Stimulated activated CD4-positive, alpha-beta T cell treated with anti-CD3 and anti-CD28 coated beads, Interleukin-4, amount 100 ng/mL, for 48 hours (primary cell): ENCODE measurements around the gene PRPF6.

ENCODE experiments used
- DNase-seq, 2 donors: peaks; one replicate each; pipeline ENCODE4 v3.0.0-alpha.2; 2020; ENCODE audit warnings: low read depth in 2 of 2

Gene PRPF6

DNA sequence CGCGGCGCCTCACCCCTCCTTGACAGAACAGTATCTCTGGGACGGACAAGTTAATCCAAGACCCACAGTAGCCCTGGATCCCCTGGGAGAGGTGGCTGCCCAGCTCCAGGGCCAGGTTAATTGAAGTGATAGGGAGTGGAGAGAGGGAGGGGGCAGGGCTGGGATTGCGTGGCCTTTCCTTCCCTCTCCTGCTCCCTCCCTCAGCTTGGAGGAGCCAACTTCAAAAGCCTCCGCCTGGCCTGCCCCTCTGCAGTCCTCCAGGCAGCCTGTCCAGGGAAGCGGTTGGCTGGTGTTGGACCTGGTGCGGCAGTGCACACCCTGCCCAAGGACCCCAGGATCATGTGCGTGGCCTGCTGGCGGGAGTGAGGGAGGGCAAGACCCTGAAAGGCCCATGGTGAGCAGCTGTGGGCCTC lies 55.0 kb downstream of the PRPF6 start, which contains the start of gene C20orf204:
Gene C20orf204, plus strand, starts transcription at position 250 of the 413 bp plus-strand sequence. Its CDS starts 142 bp downstream, at position 392.
- no peak for DNase-seq

DNA sequence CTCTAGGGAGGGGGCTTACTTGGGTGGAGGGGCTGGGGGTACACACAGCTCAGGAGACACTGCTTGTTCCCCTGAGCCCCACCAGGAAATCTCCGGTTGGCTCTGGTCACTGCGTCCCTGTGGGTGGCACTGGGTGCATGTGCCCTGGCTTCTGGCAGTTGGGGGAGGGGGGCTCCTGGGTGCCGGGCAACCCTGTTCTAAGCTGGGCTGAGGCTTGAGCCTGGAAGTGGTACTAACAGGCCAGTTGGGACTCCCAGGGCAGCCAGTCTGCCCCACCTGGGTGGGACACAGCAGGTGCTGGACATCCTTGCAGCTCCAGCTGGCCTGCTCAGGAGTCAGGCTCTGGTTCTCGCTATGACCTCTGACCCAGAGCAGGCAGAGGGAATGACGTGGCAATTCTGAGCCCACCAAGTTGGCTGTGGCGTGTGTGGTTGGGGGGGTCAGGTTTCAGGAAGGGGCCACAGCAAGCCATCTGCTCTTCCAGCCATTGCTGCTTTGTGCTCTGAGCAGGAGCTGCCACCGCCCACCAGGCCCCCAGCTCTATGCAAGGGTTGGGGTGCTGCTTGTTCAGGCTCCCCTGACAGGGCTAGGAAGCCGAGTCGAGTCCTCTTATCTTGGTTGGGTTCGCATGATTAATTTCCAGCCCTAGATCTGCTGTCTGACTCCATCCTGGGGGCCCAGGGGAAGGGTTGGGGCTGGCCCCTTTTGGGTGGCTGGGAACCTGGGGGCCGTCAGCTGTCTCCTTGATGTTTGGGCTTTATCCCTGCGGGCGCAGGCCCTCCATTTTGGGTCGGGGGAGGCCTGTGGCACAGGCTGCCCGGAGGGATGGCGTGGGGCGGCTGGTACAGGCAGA lies 55.6 kb downstream of the PRPF6 start:
- no peak for DNase-seq

DNA sequence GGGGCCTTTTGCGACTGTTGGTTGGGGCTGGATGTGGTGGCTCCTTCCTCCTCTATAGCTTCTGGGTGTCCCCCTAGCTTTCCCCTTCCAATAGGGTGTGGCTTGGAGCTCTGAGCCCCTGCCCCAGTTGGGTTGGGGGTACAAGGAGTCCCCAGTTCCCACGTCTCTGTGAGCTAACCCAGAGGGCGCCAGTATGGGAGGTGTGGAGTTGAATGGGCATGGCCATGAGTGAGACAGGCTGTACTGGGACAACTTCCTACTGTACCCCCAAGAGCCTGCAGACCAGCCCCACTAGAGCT lies 56.2 kb downstream of the PRPF6 start:
- DNase-seq = no peak

DNA sequence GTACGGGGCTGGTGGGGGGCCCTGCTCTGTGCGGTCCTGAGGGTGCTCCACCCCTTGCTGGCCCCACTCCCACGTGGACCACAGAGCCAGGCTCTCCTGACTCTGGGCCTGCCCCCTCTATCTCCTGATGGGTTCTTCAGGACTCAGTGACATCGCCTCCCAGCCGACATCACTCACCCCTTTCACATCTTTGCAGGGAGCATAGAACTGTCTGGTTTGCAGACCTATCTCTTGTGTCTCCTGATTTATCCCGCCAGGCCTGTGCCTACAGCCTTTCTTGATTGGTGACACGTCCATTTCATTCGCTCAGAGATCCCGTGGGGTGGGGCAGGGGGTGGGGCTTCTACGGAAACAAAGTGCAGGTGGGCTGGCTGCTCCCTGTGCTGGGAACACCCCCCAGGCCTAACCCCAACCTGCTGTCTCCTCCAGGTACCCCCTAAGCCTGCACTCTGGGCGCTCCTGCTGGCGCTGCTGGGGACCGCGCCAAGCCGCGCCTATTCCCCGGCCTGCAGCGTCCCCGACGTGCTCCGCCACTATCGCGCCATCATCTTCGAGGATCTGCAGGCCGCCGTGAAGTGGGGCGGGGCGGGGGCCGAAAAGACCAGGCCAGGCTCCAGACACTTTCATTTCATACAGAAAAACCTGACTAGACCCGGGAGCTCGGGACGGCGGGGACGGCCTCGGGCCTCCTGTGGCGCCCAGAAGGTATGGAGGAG lies 56.7 kb downstream of the PRPF6 start:
- no peak for DNase-seq

DNA sequence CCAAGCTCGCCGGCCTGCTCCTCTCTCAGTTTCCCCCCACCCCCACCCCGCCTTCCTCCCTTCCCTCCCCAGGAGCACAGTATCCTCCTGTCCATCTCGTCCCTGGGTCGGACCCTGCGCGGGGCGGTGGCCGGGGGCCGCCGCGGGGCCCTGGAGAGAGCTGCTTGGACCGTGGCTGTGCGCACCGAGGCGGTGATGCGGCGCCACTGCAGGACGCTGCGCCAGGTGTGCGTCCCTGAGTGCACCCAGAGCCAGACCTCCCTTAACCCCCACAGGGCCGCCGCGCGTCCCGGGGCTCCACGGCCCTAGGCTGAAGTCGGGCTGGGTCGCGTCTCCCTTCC lies 57.3 kb downstream of the PRPF6 start:
- DNase-seq = no peak

DNA sequence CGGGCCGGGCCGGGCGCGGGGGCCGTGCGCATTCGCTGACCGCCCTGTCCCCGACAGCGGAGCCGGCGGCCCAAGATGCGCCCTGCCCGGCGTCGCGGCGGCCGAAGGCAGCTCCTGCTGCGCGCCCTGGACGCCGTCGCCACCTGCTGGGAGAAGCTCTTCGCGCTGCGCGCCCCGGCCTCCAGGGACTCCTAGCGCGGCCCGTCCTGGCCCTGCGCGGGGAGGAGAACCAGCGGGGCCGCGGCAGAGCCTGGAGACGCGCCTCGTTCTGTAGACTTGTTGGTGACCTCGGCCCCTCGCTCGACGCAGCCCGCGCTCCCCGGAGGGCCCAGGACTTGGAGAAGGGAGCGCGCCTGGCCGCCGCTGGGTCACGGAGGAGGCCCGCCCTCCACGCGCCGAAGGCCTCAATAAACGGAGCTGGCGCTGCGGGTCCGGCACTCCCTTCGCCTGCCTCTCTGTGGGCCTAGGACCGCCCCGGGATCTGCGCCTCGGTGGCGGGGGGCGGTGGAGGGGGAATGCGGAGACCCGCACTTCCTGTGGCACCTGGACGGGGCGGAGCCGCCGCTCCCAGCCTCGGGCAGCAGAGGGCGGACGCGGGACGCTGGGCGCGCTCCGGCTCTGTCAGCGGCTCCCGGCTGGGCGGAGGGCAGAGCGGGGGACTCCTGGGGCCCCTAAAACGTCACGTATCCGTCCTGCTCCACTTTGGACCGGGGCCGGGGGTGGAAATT lies 57.8 kb downstream of the PRPF6 start:
- peak; percentile 71 for DNase-seq

DNA sequence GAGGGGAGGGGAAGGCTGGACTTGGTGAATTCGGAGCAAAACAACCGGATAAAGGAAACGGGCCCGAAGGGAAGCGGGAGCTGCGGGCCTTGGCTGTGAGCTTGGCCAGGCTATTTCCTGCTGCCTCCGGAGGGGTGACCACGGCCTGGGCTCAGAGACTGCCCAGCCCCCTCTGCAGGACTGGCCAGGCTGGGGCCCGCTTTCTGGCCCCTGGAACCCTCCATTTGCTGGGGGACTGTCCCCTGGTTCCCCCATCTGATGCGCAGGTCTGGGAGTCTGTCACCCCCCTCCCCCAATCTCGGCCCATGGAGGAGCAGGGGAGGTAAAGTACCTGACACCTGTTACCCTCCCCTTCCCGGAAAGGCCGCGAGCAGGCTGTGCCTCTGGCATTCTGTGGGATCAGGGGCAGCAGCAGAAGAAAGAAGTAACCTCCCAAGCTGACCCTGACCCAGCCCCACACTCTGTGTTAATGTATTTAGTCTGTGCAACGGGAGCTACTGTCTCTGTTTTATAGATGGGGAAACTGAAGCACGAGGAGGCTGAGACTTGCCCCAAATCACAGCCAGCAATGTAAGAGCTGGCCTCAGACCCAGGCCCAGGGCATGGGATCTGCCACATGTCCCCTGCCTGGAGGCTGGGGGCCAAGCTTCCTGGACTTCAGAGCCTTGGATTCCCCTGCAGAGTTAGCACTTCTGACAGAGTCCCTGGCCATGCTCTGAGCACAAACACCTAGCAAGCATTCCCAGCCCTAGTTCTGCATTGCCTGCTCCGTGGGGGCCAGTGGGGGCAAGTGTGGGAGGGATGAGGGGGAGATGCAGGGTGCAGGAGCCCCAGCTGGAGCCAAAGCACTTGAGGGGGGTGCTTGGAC lies 58.6 kb downstream of the PRPF6 start:
- DNase-seq = no peak

DNA sequence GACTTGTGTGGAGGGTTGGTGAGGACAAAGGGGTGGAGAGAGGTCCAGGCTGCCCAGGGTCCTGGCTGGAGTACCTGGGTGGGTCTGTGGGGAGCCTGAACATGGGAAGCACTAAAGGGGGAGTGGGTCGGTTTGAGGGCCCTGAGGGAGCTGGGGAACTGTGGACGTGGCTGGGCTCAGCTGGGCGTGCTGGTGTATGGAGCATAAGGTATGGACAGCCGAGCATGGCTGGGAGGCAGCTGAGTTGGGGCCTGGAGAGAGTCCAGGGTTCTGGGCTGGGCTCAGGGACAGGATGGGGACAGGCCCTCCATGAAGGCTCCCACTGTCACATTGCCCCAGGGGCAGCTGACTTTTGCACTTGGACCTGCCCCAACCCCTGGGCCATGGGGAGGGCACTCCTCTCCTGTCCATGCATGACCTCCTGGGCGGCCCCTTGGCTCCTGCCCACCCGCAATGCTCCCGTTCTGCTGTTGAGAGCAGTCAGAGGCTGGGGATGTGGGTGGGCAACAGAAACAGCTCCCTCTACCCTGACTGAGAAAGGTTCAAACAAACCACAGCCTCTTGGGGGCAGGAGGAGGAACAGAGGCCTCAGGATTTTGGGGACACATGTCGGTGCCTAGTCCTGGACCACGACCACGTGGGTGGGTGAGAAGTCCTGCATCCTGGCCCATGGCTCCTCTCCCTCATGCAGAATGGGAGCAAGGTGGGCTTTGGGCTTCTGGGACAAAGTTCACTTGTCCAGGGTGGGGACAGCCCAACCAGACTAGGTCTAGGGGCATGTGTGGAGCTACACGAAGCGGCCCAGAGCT lies 59.5 kb downstream of the PRPF6 start:
- no peak for DNase-seq

DNA sequence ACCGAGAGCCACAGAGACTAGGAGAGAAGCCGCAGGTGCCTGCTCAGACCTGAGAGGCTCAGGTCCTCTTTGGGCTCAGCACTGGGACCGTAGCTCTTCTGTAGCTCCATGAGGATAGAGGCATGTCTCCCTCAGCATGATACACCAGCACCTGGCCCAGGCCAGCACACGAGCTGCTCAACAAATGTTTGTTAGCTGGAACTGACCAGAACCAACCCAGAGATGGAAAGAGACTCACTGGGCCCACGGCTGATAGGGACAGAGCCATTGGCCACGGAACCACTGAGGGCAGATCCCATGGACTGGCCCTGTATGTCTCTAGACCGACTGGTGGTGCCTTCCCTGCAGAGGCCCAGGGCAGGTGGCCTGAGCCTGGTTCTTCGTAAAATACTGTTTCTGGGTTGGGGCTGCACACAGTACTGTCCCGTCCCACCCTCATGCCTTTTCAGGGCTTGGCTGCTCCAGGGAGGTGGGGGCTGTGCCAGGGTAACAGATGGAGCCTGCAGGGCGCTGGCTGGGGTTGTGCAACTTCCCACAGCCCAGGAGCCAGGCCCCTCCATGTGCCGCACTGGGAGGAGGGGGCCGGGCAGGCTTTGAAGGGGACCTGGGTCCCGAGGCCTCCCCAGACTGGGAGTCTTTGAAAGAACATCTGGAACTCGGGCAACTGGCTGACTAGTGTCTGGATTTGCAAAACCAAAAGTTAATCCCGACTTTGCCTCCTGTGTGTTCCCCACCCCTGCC lies 60.3 kb downstream of the PRPF6 start:
- no peak for DNase-seq

DNA sequence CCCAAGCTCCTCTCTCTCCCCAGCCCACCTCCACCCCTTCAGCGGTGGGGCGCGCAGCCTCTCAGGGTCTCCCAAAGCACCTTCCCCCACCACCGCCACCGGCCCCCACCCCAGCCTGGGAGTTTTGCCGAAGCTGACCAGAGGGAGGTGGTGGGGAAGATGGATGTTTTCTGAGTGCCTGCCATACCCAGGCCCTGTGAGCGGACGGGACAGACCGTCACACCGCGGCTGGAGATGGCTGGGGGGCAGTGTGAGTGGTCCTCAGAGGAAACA lies 60.8 kb downstream of the PRPF6 start:
- DNase-seq = no peak

DNA sequence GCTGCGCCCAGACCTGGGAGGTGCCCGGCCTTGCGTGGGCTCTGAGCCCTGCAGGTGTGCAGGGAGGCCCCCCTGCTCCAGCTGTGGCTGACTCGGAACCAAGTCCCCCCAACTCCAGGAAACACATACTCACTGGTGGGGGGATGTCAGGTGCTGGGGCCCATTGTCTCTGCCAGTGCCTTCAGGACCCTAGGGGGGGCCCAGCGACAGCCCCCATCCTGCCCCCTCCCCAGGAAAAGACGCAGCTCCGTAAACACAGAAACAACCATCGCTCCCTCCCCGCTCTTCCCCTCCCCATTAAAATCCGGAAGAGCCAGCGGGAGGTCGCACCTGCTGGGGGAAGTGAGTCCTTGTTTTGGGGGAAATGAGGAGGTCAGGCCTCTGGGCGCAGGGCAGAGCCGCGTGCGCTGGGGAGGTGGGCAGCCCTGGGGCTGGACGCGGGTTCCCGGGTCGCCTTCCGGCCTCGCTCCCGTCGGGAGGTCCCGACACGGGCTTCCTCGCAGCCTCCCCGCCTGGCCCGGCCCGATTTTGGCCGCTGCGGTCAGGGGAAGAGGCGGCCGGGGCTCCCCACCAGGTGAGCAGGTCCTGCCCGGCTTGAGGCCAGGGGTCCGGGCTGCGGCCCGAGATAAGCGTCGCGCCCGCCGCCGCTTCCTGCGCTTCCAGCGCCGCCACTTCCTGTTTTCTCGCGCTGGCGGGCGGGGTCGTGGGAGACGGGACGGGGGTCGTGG lies 61.3 kb downstream of the PRPF6 start:
- DNase-seq = no peak

DNA sequence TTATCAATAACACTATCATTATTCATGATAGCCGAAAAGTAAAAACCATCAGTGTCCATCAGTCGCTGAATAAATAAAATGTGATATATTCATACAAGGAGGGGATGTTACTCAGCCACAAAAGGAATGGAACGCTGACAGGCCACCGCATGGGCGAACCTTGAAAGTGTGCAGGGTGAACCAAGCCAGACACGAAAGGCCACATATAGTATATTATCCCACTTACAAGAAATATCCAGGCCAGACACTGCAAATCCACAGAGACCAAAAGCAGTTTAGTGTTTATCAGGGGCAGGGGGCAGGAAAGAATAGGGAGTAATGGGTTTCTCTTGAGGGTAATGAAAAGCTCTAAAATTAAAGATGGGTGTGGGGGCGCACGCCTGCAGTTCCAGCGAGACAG lies 62.8 kb downstream of the PRPF6 start:
- DNase-seq = no peak

DNA sequence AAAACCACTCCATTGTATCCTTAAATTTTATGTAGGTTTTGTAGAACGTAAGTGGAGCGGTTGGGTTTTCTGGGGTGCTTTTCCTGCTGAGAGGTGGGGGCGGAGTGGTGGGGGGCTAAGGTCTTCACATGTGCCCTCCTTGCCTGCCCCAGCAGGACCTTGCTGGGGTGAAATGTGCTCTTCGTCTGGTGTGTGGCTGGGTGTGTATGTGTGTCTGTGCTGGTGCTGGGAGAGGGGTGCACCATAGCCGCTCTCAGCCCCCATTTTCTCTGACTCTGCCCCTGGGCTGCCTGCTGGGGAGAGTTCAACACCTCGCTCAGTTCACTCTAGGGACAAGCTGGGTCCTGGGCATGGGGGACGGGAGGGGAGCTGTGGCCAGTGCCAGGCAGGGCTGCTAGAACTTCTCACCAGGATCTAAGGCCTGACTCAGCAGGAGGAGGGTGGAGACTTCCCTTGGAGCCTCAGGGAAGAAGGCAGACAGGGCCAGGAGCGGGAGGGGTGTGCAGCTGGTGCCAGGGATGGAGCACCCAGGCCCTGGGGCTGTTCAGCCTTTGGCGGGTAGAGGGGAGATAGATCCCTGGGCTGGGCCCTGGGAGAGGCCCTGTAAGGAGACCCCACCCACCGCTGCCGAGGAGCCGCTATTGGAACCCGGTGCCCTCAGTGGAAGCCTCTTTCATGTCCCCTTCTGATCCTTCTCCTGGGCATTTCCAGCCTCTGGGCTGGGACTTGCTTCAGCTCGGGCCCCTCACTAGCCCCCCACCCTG lies 63.7 kb downstream of the PRPF6 start:
- no peak for DNase-seq

DNA sequence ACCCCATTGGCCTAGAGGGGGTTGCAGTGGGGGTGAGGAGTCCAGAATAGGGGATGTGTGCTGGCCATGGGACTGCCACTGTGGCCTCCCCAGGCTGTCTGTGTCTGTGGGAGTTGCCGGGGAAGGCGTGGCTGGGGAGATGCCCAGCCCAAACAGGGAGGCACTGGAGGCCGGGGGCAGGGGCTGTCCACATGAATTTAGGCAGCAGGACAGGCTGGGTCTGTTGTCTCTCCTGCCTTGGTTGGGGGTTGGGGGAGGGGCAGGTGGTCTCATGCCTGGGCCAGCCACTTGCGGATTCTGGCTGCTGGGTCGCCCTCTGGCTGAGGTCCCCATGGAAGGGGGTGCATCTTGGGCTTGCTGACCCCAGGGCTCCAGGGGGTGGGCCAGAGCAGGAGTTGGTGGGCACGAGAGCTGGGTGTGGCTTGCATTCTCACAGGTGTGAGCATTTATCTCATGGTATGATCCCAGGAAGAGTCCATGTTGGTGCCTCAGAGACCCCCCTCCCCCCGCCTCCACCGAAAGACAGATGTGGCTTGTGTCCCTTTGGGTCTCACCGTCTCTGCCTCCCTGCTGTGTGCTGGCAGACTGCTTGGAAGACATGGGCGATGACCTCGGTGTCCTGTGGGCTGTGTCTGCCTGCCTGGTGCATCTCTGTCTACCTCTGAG lies 64.5 kb downstream of the PRPF6 start:
- no peak for DNase-seq

DNA sequence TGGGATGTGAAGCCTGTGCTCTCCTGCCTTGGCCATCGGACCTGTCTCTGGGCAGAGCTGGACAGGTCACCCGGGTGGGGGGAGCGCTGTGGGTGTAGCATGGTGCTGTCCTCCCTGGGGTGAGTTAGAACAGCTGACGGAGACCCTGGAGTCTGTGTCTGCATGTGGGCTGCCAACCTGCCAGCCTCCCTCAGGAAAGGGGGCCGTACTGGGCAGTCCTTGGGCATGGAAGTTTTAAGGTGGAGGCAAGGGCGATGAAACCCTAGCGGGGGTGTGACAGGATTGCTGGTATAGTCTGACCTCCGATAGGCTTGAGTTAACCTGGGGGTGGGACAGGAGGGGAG lies 66.1 kb downstream of the PRPF6 start:
- no peak for DNase-seq

DNA sequence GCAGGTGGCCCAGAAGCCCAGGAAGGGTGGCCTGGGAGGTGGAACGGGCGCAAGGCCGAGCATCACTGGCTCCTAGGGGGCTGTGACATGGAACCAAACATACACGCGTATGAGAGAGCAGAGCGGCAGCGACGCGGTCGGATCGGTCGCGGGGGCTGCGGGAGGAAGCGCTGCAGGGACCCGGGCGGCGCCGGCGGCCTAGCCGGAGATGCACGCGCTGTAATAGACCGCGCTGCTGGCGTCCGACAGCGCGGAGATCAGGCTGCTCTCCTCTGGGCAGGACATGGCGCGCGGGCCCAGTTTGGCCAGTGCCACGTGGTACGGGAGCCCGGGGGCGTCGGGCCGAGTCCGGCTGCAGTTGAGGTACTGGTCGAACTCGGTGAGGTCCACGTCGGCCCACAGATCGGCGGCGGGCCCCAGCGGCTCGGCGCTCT lies 67.1 kb downstream of the PRPF6 start:
- no peak for DNase-seq

DNA sequence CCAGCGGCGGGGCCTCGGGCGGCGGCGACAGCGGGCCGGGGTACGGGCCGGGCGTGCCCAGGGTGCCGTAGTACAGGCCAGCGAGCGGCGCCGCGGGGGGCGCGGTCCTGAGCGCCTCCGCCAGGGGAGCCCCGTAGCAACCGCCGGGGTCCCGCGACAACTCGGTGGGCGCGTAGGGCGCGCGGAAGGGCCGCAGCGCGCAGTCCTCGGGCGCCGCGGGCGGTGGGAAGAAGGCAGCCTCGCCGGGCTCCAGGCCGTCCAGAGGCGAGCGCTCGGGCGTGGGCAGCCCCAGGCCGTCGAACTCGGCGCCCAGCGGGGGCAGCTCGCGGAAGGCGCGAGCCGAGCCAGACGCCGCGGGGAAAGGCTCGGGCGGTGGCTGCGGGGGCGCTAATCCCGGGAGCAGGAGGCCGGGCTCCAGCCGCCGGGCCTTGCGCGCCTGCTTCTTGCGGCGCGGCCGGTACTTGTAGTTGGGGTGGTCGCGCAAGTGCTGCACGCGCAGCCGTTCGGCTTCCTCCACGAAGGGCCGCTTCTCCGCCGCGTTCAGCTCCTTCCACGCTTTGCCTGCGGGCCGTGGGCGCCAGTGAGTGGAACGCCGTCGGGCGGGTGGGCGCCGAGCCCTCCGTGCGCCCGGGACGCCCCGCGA lies 67.6 kb downstream of the PRPF6 start:
- no peak for DNase-seq
